GM21723 (cell line): ENCODE data around the gene MICU2.

ENCODE experiments used
- ATAC-seq: cut with Tn5 transposase; IDR thresholded peaks from one replicate; pipeline ENCODE4 v1.9.1; 2021; ENCODE audit warnings: mild to moderate bottlenecking, moderate library complexity; ENCODE audit not compliant: unreplicated experiment

The MICU2 gene, protein sequence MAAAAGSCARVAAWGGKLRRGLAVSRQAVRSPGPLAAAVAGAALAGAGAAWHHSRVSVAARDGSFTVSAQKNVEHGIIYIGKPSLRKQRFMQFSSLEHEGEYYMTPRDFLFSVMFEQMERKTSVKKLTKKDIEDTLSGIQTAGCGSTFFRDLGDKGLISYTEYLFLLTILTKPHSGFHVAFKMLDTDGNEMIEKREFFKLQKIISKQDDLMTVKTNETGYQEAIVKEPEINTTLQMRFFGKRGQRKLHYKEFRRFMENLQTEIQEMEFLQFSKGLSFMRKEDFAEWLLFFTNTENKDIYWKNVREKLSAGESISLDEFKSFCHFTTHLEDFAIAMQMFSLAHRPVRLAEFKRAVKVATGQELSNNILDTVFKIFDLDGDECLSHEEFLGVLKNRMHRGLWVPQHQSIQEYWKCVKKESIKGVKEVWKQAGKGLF

DNA sequence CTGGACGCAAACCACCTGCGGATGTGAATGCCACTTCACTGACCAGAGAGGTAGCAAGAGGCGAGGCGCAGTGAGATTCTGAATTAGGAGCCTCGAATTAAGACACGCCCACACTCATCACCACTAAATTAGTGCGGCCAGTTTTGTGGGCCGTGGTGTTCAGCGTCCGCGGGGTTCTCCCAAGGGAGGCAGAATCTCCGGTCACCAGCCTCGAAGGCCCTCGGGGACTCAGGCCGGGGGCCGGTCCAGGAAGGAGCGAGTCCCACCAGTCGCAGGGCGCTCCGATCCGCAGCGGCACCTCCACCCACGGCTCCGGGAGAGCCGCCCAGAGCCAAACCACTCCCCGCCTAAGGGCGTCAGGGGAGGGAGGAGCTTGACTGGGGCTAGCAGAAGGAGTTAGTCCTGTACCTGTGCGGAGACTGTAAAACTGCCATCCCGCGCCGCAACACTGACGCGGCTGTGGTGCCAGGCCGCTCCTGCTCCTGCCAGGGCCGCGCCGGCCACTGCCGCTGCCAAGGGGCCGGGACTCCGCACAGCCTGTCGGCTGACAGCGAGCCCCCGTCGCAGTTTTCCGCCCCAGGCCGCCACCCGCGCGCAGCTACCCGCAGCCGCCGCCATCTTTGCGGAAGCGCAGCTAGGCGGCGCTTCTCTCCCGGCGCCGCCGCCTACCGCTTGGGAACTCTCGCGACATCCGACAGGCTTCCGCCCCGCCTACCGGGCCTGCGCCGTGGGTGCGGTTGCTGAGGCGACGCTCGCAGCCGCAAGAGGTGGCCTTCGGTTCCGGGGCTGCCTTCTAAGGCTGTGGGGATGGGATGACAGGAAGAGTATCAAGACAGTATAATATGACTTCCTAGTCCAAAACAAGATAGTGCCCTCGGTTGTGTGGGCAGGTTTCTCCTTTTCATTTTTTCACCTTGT is at the start of gene MICU2:
TSS of gene MICU2 (minus strand) at position 640 of the 918 bp plus-strand sequence. CDS start at position 618, 22 bp downstream.
- ATAC-seq: peak; percentile 97

DNA sequence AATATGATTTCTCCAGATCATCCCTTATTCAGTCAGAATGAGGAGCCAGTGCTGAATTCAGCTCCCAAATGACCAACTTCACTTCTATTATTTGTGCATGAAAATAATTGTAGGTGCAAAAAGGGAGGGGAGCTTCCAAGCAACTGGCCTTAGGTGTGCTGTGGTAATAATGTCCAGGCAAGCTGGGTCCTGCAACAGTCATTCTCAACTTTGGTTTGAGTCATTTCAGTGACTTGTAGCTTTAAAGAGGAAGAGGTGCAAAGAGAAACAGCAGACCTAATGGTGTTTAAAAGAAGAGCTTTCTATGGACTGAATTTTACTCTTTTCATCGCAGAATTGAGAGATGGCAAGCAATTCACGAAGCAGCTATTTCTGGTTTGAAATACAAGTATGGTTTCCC is 37.7 kb upstream of the MICU2 start:
- no peak for ATAC-seq

DNA sequence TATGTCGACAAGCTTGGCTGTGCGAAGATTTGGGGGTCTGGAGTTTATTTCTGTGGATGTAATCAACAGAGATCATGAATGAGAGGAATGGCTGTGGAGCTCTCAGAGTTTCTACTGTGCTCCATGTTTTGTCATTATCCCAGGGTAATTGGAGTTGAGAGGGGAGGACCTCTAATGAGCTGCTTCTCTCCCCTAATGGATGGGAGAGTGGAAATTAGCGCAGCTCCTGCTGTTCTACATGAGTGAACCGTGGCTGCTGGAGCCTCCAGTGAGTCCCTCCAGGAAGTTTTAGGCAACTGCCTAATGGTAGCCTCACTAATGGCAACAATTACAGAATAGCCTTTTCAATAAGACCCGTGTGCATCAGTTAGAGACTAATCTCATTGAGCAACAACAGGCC is 35.6 kb upstream of the MICU2 start:
- no peak for ATAC-seq

DNA sequence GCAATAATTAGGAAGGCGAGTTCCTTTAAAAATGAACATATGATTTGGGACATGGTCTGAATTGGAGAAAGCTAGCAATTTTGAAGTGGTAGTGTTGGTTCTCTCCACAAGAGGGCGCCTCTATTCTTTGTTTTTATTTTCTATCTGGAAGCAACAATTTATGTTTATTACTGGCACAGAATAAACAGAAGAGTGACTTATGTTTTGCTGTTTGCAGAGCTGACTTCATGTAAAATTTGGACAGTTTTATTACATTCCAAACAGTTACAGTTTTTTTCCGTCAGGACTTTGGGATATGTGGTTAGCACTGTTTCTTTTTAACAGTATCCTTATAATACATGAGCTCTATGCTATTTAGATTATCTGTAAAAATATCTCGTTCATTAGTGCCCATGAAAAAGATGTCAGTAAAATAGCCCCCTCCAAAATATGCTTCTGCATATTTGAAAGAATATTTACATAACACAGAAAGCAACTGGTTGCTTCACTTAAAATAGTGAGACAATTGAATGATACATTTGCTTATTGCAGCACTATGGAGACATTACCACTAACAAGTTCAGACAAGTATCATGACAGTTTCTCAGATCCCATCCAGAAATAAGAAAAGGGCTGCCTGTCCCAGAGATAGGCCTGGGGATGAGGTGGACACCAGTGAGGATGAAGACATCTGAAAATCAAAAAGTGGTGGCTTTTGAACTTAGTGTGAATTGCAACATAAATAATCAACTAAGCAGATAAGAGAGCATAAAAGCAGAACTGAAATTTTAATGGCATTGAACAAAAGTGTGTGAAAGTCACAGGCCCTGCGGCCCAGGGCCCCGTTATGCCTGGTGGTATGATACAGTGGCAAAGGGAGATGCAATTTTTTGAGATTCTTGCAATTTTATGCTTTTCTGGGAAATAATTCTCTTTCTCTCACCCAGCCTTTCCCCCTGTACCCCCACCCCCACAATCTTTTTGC is 34.6 kb upstream of the MICU2 start:
- peak; percentile 49 for ATAC-seq

DNA sequence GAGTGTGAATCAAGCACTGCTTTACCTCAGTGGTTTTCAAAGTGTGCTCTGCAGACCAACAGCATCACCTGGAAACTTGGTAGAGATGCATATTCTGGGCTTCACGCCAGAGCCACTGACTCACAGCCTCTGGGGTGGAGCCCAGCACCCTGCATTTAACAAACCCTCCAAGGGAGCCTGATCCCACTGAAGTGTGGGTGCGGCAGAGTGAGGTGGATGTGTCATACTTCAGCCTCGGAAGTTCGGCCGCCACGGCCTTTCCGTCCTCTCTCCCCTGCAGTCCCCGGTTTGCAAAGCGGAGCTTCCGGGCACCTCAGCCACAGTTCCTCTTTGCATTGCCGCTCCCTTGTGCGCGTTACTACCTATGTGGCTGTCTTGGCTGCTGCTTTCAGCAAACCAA is 33.3 kb upstream of the MICU2 start:
- ATAC-seq: no peak

DNA sequence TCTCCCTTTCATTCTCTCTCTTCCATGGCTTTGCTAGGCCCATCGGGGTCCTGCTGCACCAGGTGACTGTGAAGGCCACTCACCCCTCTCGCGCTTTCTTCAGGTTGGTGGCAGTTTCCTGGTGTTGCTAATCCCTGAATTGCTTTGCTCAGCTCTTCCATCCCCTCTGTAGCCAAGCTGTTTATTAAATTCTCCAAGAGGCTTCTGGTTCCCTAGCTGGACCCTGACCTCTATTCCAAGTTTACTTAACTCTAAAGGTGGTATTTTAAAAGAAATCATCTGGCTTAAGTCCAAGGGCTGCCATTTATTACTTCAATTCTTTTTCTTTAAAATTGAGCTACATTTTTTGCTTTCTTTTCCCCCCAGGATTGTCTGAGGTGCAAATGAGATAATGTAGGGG is 32.7 kb upstream of the MICU2 start:
- ATAC-seq: no peak

DNA sequence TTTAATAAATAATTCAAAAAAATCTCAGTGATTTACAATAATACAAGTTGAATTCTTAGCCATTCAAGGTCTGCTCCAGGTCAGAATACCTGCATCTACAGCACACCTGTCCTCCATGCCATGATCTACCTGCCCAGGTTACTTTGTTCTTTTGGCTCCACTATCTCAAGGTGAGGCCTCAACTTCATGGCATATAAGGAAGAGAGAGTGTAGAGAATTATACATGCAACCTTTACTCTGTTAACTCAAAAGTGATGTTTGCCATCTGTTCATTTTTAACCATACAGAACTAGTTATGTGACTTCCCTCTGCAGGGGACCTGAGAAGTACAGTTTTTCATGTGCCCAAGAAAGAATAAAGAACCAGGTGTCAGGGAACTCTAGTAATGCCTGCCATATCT is 28.2 kb upstream of the MICU2 start:
- no peak for ATAC-seq

DNA sequence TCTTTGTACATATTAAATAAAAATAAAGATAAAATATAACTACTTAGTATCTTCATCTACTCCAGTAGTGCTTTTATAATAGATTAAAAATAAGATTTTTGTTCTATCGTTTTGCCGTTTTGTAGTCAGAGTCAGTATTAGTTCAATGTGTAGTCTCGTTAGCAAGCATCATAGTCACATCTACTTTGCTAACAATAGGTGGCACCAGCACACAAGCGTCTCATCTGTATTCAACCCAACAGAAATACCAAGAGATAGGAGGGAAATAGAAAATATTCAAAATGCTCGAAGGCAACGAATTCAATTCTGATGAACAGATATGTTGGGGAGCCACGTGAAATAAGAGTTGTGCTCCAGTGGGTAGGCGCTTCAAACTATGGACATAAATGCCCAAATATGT is 21.4 kb upstream of the MICU2 start:
- no peak for ATAC-seq

DNA sequence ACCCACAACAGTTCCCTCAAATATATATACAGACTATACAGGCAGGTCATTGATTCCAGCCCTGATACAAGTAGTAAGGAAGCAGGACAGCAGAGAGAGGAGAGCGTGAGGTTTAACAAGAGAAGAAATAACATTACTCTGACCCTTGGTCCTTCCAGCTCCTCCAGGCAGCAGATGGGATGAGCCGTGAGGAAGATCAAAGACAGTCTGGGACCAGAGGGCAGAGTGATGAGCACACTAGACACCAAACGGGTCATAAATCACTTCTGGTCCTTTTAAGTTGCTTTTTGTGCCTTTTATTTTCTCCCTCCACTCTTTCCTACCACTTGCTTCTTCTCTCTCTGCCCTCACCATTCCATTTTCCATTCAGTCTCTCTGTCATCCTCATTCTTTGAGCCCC is 16.9 kb upstream of the MICU2 start:
- no peak for ATAC-seq

DNA sequence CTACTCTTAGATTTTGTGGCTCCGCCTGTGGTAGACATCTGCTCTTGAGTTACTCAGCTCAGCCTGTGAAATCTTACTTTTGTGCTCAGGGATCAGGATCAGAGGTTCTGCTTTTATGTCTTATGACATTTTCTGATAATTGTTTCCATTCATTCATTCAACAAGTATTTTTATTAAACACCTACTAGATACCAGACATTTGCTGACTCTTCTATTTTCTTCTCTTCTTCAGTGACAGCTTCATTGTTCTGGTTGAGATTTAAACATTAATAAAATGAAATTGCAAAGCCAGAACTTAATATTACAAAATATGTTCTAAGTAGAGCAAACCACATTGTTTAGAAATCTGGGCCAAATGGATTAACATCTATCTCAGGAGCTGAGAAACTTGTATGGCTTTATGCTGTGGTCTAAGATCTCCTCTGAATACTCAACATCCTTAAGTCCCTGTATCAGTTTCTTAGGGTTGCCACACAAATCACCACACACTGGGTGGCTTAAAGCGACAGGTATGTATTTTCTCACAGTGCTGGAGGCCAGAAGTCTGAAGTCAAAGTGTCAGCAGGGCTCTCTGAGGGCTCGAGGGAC is 15.8 kb upstream of the MICU2 start:
- no peak for ATAC-seq

DNA sequence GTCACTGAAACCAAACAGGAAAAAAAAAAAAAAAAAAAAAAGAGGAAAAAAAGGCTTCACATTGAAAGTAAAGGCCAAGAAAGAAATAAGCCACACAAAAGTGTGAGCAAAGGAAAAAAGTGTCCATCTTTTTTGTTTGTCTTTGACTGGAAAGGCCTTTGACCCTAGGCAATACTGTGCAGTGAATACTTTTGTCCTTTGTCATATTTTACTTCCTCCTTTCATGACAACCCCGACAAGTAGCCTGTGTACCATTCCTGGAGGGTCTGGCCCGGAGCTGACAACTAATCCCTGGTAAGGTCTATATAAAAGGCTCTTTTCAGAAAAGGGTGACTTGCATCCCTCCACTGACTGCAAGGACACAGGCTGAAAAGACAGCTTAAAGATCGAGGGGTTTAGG is 12.9 kb upstream of the MICU2 start:
- ATAC-seq: no peak

DNA sequence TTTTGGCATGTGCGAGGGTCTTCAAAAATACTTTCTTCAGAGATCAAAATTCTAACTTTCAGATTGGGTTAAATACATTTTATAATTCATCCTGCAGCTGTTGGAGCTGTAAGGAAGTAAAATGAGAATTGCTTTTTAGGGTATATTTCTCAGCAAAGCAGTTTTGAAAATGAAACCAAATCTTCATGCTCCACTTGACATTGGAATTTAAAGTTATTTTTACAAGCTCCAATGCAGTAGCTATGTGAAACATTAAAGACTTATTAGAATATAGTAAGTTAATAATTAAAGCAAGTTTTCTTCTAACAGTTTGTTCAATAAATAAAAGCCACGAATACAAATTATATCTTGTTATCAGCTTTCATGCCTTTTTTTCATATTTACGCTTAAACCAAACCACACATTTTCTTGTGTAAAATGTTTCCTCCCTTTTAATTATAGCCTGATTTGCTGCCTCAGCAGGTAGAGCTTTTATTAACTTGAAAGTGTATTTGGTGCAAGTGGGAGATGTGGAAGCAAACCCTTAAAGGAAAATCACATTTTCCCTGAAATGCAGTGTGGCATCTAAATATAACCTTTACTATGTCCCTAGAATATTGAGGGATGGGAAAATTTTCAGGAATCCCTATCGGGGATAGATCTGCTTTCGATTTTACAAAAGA is 12.4 kb upstream of the MICU2 start:
- peak; percentile 51 for ATAC-seq

DNA sequence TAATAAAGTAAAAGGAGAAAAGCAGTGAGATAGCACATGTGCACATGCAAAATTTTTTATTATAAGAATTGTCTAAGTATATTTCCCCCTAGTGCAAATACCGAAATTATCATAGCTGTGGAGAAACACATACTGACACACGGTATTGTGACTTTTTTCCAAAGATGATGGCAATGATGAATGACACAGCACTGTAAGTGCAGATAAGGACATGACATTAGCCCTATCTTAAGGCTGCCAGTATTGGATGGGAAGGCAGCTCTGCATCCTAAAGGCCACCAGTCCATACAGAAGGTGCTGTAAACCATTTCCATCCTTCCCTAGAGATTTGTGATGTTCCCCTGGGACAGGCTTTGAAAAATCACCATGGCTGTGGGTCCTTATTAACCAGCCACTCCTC is 11.5 kb upstream of the MICU2 start:
- ATAC-seq: no peak

DNA sequence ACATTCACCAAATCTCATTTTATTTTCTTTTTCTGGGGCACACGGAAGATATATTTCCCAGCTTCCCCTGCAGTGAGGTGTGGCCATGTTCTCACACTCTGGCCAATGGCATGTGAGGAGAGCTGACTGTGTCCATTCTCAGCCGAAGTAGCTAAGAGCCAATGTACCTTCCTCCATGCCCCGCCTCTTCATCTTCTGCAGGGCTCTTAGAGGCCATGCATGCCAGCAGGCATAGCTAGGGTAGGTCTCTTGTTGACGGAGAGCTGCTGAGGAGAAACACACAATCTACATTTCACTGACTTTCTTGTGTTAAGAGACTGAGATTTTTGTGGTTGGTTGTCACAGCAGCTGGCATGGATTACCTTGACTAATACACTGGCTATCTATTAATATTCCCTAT is 9.8 kb upstream of the MICU2 start:
- no peak for ATAC-seq

DNA sequence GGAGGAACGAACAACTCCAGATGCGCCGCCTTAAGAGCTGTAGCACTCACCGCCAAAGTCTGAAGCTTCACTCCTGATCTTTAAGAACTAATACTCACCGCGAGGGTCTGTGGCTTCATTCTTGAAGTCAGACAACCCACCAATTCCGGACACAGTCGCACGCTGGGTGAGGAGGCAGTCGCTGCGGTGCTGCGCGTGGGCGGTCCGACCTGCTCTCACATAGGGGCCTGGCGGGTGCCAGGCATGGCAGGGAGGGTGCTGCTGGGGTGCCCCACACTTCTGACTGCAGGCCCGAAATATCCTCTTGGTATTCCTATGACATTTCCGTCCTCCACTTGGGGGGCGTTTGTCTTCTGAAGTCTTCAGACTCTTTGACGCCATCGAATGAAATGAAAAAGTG is 7.4 kb upstream of the MICU2 start:
- ATAC-seq: no peak

DNA sequence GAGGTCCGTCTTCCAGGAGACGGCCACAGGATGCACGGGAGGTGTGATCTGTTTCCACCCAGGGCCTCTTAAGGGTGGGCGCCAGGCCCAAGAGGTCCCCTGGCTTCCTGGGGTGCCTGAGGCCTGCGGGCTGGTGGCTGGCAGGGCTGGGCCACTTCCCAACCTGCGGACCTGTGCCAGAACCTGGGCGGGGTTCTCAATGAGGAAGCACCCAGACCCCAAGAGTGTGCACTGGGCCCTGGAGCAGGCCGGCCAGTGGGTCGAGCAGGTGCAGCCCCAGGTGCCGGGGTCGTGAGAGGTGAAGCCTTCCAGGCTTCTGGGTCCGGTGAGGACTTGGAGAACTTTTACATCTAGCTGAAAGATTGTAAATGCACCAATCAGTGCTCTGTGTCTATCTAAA is 6.7 kb upstream of the MICU2 start:
- ATAC-seq: no peak

DNA sequence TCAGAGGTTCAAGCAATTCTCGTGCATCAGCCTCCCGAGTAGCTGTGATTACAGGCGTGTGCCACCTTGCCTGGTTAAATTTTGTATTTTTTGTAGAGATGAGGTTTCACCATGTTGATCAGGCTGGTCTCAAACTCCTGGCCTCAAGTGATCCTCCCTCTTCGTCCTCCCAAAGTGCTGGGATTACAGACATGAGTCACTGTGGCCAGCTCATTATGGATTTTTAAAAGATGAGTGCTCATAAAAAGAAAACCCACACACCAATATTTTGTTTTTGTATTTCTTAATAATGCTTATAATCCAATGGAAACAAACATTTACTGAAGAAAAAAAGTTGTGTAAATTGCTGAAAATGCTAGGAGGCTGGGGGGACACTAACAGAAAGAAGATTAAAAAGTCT is 5.0 kb upstream of the MICU2 start:
- ATAC-seq: no peak

DNA sequence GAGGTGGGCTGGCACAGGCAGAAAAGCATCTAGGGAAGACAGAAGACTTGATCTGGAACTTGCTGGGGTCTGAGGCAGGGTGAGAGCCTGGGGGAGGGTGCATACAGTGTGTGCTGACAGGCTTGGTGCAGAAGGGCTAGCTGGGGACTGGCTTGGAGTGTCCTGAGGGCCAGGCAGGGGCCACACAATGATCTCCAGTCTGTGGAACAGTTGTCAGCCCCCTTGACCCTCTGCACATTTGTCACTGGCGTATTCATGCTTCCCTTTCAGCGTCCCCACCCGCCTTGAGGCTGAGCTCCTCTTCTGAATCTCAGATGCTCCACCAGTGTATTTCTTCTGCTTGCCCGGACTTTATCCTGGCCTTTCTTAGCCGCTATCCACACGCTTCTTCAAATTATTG is 2.8 kb upstream of the MICU2 start:
- ATAC-seq: no peak

DNA sequence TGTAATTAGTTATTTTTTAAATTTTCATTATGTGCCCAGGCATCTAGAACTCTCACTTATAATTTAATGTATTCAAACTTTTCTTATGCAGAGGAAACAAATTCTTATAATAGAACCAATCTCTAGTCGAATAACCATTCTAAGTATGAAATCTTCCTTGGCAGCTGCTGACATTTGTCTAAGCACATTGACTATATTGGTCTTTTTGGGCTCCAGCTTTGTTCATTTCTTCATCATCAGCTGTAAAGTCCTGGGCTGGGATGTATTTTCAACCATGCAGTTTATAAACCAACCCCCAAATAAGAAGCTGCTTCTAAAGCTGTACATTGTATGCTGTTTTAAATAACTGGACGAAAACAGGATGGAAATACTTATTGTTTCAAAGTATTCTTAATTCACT is 2.3 kb upstream of the MICU2 start:
- no peak for ATAC-seq

DNA sequence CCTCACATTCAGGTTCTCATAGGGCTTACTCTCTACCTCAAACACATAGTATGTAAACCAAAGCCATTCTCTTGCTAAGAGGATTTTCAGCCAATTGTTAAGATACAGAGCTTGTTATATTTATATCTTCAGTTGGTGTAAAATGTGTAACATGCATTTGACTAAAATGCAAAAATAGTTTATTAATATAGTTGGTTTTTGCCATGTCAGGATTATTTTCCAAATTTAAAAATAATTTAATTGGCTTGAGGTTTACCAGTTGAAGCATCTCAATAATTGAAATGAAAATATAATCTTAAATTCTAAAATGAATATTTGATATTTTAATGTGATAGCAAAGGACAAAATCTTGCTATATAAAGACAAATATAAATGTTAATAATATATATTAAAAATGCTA is 7.2 kb downstream of the MICU2 start:
- ATAC-seq: no peak
